NB4 (cell line): ENCODE results near the gene JSRP1.

Experiments
- TF ChIP-seq, protein P1 (sequence below): IDR thresholded peaks from 2 replicates; pipeline ENCODE4 v1.6.1; 2011; ENCODE audit warnings: low read depth, low read length
- TF ChIP-seq, protein P2 (sequence below): IDR thresholded peaks from one replicate; pipeline ENCODE4 v1.5.1; 2012; ENCODE audit warnings: low read depth, low read length

DNA sequence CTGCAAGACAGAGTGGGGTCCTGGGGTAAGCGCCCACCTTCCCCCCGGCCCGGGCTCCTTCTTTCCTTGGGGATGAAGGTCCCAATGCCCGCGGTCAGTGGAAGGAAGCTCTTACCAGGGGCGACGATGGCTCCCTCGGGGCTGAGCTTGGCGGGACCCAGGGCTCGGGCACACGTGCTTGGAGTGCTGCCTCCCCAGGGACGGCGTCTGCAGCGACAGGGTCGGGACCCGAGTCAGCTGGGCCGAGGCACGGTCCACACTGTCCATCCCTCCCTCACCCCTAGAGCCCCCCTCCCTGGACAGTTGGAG is 3.5 kb downstream of the JSRP1 start:
- TF ChIP-seq, protein P1, sequence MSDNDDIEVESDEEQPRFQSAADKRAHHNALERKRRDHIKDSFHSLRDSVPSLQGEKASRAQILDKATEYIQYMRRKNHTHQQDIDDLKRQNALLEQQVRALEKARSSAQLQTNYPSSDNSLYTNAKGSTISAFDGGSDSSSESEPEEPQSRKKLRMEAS: no peak
- TF ChIP-seq, protein P2, sequence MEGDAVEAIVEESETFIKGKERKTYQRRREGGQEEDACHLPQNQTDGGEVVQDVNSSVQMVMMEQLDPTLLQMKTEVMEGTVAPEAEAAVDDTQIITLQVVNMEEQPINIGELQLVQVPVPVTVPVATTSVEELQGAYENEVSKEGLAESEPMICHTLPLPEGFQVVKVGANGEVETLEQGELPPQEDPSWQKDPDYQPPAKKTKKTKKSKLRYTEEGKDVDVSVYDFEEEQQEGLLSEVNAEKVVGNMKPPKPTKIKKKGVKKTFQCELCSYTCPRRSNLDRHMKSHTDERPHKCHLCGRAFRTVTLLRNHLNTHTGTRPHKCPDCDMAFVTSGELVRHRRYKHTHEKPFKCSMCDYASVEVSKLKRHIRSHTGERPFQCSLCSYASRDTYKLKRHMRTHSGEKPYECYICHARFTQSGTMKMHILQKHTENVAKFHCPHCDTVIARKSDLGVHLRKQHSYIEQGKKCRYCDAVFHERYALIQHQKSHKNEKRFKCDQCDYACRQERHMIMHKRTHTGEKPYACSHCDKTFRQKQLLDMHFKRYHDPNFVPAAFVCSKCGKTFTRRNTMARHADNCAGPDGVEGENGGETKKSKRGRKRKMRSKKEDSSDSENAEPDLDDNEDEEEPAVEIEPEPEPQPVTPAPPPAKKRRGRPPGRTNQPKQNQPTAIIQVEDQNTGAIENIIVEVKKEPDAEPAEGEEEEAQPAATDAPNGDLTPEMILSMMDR: no peak
